Fibroblast of the conjunctiva (primary cell): ENCODE measurements around the gene ELOVL6.

Experiments used
- DNase-seq: peaks from one replicate; pipeline ENCODE4 v3.0.0-alpha.2; 2010; ENCODE audit warnings: low read depth

Gene ELOVL6

DNA sequence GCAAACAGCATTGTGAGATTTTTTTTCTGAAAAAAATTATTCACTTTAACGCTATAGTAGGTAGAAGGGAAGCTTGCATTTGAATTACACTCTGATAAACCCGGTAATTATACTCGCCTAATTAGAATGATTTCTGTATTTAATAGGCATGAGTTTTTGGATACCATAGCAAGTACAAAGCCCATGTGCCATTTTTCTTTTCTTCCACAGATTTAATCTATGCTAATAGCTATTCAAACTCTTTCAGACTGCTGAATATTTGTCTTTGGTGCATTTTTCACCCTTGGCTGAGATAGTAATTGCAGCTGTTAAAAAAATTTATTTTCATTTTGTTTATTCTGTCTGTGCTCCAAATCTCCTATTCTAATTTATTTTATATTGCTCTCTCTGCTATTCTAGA is 172.7 kb downstream of the ELOVL6 start:
- no peak for DNase-seq

DNA sequence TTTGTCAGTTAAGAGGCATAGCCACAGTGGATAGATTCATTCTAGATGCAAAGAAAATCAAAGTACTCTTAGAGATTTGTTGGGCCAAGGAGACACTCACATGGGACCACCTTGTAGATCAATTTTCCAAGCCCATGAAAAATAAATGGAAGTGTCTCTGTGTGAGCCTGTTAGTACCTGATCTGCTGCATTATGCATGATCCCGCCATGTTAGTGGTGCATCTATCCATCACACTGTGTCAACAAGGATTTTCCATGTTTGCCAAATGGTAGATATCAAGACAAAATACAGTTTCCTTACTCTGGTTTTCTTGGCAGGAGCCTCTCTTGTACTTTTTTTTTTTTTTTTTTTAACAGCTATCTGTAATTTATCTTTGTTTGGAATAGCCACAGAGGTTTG is 173.4 kb downstream of the ELOVL6 start:
- DNase-seq, result no peak

DNA sequence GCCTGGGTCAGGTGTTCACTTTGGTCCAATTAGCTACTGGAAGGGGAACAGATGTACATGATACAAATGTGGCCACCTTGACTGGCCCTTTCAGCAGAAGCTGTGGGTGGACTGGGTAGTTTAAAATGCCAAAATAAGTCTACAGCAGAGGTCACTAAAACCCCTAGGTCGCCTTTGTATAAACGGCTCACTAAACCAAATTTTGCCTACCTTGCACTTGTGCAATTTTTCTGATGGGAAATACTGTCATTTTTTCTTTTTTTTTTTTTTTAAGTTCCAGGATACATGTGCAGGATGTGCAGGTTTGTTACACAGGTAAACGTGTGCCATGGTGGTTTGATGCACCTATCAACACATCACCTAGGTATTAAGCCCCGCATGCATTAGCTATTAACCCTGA is 176.0 kb downstream of the ELOVL6 start:
- no peak for DNase-seq

DNA sequence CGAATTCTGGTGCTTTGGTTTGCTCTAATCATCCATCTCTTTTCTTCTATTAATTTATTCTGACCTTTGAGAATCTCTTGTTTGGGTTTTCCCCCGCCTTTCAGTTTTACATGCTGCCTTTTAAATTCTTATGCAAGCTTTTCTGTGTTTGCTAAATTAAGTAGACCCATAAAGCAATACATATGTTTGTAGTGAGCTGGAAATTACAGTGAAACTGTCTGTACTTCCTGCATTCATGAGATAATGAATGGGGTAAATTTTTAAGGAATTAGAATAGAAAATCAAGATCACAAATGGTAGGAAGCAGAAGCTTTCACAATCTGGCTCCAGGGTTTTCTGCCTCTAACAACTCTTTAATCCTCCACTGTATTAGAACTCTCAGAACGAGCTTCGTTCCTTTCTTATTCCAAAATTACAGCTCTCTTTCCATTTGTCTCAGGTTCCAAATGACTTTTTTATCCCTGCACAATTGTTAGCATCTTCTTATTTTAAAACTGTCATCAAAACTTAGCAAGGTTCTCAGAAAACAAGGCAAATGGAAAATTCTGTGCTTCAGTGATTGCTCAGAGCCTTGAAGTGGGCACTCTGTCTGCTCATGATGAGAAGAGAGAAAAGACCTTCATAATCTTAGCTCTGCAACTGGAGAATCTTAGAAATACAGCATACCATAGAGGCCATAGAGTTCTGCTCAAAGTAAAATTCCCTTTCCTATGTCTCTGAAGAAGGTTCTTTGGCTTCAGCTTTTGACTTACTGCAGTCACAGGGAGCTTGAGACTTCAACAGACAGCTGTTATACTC is 177.6 kb downstream of the ELOVL6 start:
- DNase-seq, result no peak

DNA sequence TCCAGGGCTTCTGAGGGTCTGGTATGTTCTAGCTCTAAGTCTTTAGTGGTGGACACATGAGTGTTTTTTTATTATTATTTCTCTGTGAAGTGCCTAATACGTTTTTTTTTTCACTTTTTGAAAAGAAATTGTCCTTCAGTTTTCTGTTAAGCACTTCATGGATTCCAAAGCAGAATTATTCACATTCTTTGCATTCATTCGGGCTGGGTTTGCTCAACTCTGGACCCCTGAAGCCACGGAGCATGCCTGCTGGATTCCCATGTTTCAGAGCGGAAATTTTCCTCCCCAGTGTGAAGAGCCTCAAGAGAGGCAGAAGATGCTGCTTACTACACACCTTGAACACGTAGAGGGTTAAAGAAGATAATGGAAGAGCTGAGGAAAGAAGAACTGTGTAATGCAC is 178.3 kb downstream of the ELOVL6 start:
- no peak for DNase-seq

DNA sequence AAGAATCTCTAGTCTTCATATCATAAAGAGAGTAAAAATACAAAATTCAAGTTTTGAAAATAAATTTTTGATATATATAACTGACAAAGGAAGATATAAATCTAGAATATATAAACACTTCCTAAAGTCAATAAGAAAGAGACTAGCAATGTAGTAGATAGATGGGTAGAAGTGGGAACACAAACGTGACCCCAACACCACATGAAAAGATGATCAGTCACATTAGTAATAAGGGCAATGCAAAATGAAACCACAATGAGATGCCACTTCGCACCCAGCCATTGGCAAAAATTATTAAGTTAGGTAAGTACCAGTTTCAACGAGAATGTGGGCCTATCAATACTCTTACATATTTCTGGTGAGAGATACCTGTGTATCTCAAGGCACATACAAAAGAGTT is 179.3 kb downstream of the ELOVL6 start:
- no peak for DNase-seq

DNA sequence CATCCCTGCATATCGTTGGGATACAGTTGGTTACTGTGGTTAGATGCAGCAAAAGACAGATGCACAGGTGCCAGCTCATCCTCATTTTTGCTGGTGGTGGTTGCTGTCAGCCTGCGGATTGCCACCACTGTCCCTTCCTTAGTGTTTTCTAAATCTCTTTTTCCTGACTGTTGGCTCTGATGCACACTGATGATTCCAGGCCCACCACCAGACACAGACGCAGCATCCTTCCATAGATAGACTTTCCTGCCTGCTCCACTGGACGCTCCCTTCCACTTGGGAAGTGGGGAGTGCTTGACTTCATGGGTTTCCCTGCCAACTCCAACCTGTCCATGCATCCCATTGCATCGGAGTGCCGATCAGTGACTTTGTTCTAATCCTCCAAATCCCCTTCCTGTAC is 184.2 kb downstream of the ELOVL6 start:
- DNase-seq, result no peak

DNA sequence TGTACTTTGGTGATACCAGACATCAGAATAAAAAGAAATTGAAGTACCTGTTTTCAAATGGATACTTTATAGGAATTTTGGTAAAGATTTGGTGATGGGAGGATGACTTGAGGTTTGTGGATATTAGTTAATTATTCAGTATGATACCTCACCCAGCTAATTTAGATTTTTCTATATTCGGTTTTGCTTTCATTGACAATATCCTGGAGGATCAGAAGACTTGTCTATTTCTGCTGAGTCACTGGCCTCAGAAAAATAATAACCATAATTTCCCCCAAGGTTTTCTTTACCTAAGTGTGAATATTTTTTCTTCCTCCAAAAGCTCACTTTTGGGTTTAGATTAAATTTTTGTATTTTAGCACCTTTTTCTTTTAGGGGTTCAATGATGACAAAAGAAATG is 185.5 kb downstream of the ELOVL6 start:
- no peak for DNase-seq

DNA sequence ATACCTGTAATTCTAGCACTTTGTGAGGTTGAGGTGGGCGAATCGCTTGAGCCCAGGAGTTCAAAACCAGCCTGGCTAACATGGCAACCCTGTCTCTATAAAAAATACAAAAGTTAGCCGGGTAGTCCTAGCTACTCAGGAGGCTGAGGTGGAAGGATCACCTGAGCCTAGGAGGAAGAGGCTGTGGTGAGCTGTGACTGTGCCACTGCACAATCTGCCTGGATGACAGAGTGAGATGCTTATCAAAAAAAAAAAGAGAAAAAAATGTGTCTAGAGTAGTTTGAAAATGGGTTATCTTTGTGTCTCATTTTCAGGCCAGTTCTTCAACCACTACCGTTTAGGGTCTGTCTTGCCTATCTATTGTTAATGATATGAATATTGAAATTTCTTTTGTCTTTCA is 187.6 kb downstream of the ELOVL6 start:
- DNase-seq, result no peak

DNA sequence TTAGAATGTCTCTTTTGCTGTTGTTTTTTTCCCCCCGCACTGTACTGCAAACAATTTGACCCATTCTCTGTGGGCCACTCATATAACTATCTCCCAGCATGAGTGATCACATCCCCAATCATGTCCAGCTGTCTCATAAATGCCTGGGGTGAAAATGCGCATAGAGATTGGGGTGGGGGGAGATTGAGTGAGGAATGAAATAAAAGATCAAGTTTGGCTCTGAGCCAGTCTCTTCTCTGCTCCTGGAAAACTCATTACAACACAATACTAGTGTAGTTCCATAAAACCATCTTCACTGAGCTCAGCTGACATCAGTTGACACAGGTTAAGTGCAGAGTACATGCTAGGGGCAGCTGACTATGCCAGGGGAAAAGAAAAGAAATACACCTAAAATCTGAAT is 188.9 kb downstream of the ELOVL6 start:
- DNase-seq, result no peak

DNA sequence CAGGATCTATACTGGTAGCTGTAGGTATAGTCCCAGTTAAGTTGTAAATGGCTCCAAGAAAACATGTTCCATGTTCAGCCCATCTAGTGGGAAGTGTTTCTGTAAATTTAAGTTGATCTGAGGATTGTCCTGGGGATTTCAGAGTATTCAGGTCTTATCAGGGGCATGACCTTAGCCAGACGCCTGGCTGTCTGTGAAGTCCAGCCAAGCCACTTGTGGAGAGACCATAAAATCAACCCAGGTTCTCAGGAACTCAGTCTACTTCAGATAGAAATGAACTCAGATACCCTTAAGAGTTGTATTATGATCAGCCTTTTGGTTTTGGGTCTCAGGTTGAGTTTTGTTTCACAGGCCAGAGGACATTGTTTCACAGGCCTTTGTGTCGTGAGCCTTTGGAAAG is 189.9 kb downstream of the ELOVL6 start:
- no peak for DNase-seq

DNA sequence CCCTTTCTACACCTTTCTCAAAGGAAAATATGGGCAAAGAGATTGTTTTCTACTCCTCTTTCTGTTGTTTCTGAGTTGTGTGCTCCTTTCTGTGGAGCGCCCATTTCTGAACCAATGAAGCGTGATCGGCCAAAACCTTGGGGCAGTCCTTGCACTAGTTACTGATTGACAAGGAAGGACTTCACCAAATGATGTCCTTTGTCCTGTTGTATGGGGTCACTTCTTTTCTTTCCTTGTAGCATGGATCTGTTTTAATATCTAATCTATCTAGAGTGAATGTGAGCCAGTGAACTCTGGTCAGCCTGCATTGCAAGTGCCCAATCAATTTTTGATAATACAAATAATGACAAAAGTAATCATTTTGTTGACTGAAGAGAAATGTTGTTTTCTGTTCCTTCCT is 191.2 kb downstream of the ELOVL6 start:
- no peak for DNase-seq

DNA sequence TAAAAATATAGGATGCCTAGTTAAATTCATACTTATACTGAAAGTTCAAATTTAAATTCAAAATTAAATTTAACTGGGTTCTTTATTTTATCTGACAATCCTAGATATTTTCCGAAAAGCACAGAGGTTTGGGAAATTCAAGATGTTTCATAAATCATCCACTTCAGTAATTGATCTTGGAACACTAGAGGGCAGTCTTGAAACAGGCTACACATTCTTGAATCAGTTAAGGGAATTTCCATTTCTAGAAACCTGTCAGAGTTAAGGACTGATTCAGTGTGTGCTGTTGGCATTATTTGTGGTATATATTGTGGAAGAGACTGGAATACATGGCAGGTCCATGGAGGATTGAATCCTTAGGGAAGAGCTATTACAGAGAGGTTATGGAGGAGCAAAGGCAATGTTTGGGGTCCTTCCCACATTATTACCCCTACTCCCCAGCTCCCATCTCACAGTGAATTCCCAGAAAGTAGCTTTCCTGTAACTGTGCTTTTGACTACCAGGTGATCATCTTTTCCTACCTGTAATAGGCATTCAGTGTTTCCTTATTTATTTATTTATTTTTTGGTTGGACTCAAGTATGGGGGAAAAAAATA is 192.9 kb downstream of the ELOVL6 start:
- peak; percentile 65 for DNase-seq

DNA sequence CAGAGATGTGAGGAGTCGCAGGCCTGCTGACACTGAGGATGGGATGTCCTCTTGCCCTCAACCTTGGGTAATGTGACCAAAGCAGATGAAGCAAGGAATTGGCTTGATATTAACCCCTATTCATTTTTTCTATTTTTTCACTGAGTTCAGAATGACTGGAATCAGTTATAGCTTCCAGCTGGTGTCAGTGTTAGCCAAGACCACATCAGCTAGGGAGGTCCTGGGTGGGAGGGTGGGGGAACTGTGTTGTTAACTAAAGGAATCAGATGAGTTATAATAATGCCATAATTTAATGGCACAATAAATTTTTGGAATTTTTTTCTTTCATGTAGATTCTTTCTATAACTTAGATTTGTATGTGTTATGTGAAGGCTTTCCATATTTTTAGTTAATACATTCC is 193.9 kb downstream of the ELOVL6 start:
- DNase-seq, result no peak

DNA sequence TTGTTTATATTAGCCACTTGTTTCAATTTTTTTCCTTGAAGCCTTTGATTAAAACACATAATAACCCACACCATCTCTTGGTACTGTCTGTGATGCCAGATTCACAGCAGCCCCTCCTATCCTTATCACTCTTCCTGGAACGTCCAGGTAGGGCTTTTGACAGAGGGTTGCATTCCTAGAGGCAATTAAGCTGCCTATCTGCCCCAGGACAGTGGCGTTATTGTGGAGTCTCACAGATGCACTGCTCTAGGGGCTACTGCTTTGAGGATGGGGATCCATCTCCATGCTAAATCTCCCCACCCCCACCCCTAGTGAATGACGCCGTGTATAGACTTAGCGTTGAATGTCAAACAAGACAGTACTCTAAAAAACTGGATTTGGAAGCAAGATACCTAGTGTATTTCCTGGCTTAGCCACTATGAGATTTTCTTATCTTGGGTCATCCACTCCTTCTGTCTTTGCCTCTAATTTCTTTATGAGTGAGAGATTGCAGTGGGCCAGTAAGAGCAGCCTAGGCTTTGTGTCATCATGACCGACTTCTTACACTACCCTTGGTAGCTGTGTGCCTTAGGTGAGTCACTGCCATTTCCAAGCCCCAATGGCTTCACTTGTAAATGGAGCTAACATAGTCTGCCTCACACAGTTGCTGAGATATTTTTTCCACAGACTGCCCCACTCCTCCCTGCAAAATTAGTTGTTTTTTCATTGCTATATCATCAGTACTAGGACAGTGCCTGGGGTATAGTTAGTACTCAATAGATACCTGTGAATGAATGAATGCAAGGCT is 194.8 kb downstream of the ELOVL6 start:
- DNase-seq, result no peak

DNA sequence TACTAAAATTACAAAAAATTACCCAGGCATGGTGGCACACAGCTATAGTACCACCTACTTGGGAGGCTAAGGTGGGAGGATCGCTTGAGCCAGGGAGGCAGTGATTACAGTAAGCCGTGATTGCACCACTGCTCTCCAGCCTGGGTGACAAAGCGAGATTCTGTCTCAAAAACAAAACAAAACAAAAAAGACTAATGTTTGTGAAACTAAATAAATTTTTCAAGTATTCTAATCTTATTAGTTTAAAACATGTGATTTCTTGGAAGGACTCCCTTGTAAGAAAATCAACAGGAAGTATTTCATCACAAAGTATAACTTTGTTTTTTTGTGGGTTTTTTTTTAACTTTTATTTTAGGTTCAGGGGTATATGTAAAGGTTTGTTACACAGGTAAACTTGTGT is 196.1 kb downstream of the ELOVL6 start:
- DNase-seq, result no peak

DNA sequence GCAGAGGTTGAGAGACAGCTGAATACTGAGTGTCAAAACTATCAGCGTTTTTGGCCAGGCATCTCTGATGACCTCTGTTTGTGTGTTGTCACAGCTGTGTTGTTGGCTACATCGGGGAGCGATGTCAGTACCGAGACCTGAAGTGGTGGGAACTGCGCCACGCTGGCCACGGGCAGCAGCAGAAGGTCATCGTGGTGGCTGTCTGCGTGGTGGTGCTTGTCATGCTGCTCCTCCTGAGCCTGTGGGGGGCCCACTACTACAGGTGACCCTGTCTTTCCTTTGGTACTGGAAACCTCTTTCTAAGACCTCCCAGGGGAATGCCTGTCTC is 198.9 kb downstream of the ELOVL6 start:
- DNase-seq, result no peak

DNA sequence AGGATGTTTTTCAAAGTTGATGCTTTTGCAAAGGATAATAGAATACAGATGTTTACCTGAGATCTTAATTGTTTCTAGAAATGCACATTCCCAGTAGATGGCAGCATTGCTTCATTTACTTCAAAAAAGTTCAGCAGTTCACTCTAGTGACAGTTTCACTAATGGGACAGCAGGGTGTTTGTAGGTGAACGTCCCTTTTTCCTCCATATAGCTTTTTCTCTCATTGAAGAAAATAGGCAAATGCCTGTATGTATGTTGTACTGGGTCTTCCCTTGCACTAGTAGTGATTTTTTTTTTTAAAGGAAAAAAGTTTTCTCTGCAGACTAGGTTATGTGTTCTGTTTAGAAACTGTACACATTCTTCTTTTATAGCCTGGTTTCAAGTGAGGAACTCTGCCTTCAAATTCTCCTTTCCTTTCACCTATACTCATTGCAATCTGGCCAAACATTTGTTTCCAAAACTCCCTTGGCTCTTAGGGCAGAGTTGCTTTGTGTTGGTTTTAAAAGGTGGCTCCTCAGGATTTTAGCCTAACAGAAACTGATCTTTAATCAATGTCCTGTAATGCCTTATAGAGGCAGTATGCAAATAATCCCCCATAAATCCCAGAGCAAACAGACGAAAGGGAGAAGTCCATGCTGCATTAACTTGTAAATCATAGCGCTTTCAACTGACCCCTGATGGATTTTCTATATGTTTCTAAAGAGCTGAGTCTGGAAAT is 199.4 kb downstream of the ELOVL6 start:
- DNase-seq, result peak; percentile 42

DNA sequence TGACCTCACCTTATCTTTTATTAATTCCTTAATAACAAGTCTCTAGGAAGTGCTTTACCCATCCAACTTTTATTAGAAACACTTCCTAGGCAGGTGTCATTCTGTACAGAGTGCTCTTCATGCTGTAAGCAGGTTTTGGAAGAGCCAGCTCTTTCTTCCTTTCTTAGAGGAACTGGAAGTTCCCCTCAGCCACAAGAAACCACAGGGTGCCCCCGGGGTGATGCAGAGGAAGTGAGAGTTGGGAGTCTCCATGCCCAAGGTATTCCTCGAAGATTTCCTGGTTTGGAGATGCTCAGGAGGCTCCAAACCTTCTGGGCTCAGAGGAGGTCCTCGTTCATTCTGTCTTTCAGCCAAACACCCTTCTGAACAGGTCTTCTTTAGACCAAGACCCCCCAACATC is 201.9 kb downstream of the ELOVL6 start:
- no peak for DNase-seq
